HT1080 (cell line): Measurements from ENCODE around the gene CDC42EP4. TPM values are rescaled to one million over a fixed set of nuclear protein-coding genes. Genes with fewer than 3 reads are reported as not detected.
A peak's percentile ranks its signal among the peaks of the same experiment; 100 is the strongest.

Source experiments
- DNase-seq: peaks from one replicate; pipeline ENCODE4 v3.0.0-alpha.2; 2015; ENCODE audit warnings: low read depth
- total RNA-seq: library from RNA; depleted of rRNA; stranded (reverse); fragments of >200 nt; shearing (Covaris generic); gene quantifications from 2 replicates; pipeline ENCODE4 v1.2.3, GENCODE V29; 2014; rRNA removed

CDC42EP4 gene
- total RNA-seq, 1 experiment from 2014 or later: 37.0 TPM

GRCh38 chr17:73257516-73257915 is 54.3 kb downstream of the CDC42EP4 start:
- DNase-seq: no peak

GRCh38 chr17:73256220-73256619 is 55.6 kb downstream of the CDC42EP4 start:
- no peak for DNase-seq

GRCh38 chr17:73255671-73256181 is 56.1 kb downstream of the CDC42EP4 start:
- peak; percentile 62 for DNase-seq

GRCh38 chr17:73251871-73252270 is 59.9 kb downstream of the CDC42EP4 start:
- no peak for DNase-seq

GRCh38 chr17:73250851-73251640 is 60.8 kb downstream of the CDC42EP4 start:
- DNase-seq: no peak

- DNase-seq: no peak
These were observed 62.1 kb downstream of the CDC42EP4 start for GRCh38 chr17:73249700-73250099.

- DNase-seq: no peak
These were observed 63.3 kb downstream of the CDC42EP4 start for GRCh38 chr17:73248532-73248931.

GRCh38 chr17:73247726-73248125 is 64.1 kb downstream of the CDC42EP4 start:
- no peak for DNase-seq

GRCh38 chr17:73240561-73240960 is 71.2 kb downstream of the CDC42EP4 start:
- no peak for DNase-seq

- no peak for DNase-seq
These were observed 74.1 kb downstream of the CDC42EP4 start for GRCh38 chr17:73237714-73238113.

- DNase-seq: no peak
These were observed 77.1 kb downstream of the CDC42EP4 start for GRCh38 chr17:73234736-73235135.

Other genes starting within 250 kb of the CDC42EP4 start
- gene SLC39A11, start 219.3 kb downstream of the CDC42EP4 start, total RNA-seq: 7.6 and 8.6 TPM in 2 replicates
- 0.19 and 0.23 TPM in 2 replicates for gene SSTR2, start 147.0 kb downstream of the CDC42EP4 start, total RNA-seq
- gene COG1, start 118.9 kb downstream of the CDC42EP4 start, total RNA-seq: 20.1 and 34.9 TPM in 2 replicates
- gene CPSF4L, start 50.1 kb downstream of the CDC42EP4 start, total RNA-seq: not detected in 2 replicates